GM23248 (cell line): Measurements from ENCODE around the gene FAM163A. TPM values are rescaled to one million over a fixed set of nuclear protein-coding genes. Genes with fewer than 3 reads are reported as not detected.

Source experiments
- DNase-seq: peaks from one replicate; pipeline ENCODE4 v3.0.0-alpha.2; 2015
- H2AFZ ChIP-seq: fragments of 200-600 bp; sonication (generic); 2 replicates; pipeline ENCODE4 v1.6.1; 2016; ENCODE audit warnings: antibody characterized with exemption
- H3F3A ChIP-seq: fragments of 200-600 bp; sonication (generic); 2 replicates; pipeline ENCODE4 v1.6.1; 2016; ENCODE audit warnings: mild to moderate bottlenecking, antibody characterized with exemption, mixed run types; ENCODE audit not compliant: insufficient read depth
- H3K27ac ChIP-seq: fragments of 200-600 bp; sonication (generic); 2 replicates; pipeline ENCODE4 v1.5.1; 2016; ENCODE audit warnings: mild to moderate bottlenecking
- H3K27me3 ChIP-seq: fragments of 200-600 bp; sonication (generic); replicated peaks from 2 replicates; pipeline ENCODE4 v1.6.1; 2016; ENCODE audit warnings: mild to moderate bottlenecking; ENCODE audit not compliant: insufficient read depth
- H3K36me3 ChIP-seq: fragments of 200-600 bp; sonication (generic); 2 replicates; pipeline ENCODE4 v1.6.1; 2016; ENCODE audit warnings: low read depth, mild to moderate bottlenecking
- H3K4me1 ChIP-seq: fragments of 200-600 bp; sonication (generic); 2 replicates; pipeline ENCODE4 v1.6.1; 2016; ENCODE audit warnings: mild to moderate bottlenecking; ENCODE audit not compliant: insufficient read depth
- H3K4me2 ChIP-seq: fragments of 200-600 bp; sonication (generic); one replicate; pipeline ENCODE4 v1.6.1; 2016; ENCODE audit warnings: mild to moderate bottlenecking; ENCODE audit not compliant: unreplicated experiment
- H3K4me3 ChIP-seq: fragments of 200-600 bp; sonication (generic); 2 replicates; pipeline ENCODE4 v1.5.1; 2016; ENCODE audit warnings: mild to moderate bottlenecking
- H3K79me2 ChIP-seq: fragments of 200-600 bp; sonication (generic); 2 replicates; pipeline ENCODE4 v1.6.1; 2016; ENCODE audit warnings: mild to moderate bottlenecking; ENCODE audit not compliant: insufficient read depth
- H3K9ac ChIP-seq: fragments of 200-600 bp; sonication (generic); 2 replicates; pipeline ENCODE4 v1.6.1; 2016; ENCODE audit warnings: mild to moderate bottlenecking
- H3K9me2 ChIP-seq: fragments of 200-600 bp; sonication (generic); 2 replicates; pipeline ENCODE4 v1.6.1; 2016; ENCODE audit warnings: mixed run types, mild to moderate bottlenecking, moderate library complexity; ENCODE audit not compliant: insufficient read depth
- H3K9me3 ChIP-seq: fragments of 200-600 bp; sonication (generic); one replicate; pipeline ENCODE4 v1.6.1; 2017; ENCODE audit warnings: low read depth
- H4K20me1 ChIP-seq: fragments of 200-600 bp; sonication (generic); 2 replicates; pipeline ENCODE4 v1.6.0; 2016; ENCODE audit not compliant: insufficient read depth
- EZH2 ChIP-seq: fragments of 200-600 bp; sonication (generic); IDR thresholded peaks from 2 replicates; pipeline ENCODE4 v1.6.1; 2018; ENCODE audit warnings: antibody characterized with exemption, mild to moderate bottlenecking; ENCODE audit not compliant: insufficient read depth, poor library complexity, severe bottlenecking
- EZH2phosphoT487 ChIP-seq: fragments of 200-600 bp; sonication (generic); IDR thresholded peaks from 2 replicates; pipeline ENCODE4 v1.6.1; 2018; ENCODE audit warnings: antibody characterized with exemption, moderate library complexity, mild to moderate bottlenecking, low read depth; ENCODE audit not compliant: insufficient read depth
- WGBS, 2 experiments: methylation state at CpG; one replicate each; pipeline ENCODE4 v1.1.6; 2015 to 2017; ENCODE audit warnings: low lambda C conversion rate in 2 of 2, low coverage in 1 of 2; ENCODE audit errors: missing lambda C conversion rate in 2 of 2; 5-methylcytosine and 5-hydroxymethylcytosine counted together
- in situ Hi-C: fragments of 300-500 bp; cut with MboI; formaldehyde crosslinking; loops from 2 replicates; pipeline ENCODE4 v1.15.0; 2020
- polyA plus RNA-seq: library from polyadenylated mRNA; unstranded; fragments of >200 nt; fragmentation: Nextera tagmentation; extraction: Ambion mirVana; gene quantifications from 2 replicates; pipeline ENCODE4 v1.2.1, GENCODE V29; 2016
- total RNA-seq: library from RNA; depleted of rRNA; stranded (reverse); fragments of >200 nt; shearing (Covaris generic); gene quantifications from 2 replicates; pipeline ENCODE4 v1.2.3, GENCODE V29; 2014; rRNA removed

FAM163A gene
- total and polyA plus RNA-seq, 2 experiments from 2014 or later: not detected

DNA sequence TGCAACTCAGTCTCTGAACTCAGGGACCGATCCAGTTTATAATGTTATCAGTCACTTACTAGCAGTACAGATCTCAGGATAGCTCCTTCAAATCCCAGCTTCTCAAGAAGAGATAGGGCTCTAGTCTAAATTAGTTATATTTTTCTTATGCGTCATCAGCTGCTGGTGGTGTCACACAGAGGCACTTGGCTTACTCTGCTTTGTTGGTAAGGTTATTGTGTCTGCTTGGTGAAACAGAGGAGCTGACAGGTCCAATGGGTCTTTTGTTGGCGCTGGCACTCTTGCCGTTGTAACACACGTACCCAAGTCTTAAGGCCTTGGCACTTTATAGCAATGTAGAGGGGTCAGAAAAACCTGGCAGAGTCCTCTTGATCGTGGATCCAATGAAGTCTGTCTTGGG lies 122.3 kb downstream of the FAM163A start:
- H4K20me1 ChIP-seq: no peaks in the 10 kb centered on the region
- H2AFZ ChIP-seq: no peak overlapping the region
- no peak overlapping the region for H3K4me2 ChIP-seq
- H3K9ac ChIP-seq: no peak overlapping the region
- H3K79me2 ChIP-seq: peaks cover 99% of the 10 kb centered on the region
- H3K27ac ChIP-seq: no peak overlapping the region
- no peak for DNase-seq
- H3K27me3 ChIP-seq: no peaks in the 10 kb centered on the region
- H3K9me2 ChIP-seq: no peaks in the 10 kb centered on the region
- no peak overlapping the region for H3K4me3 ChIP-seq
- TF ChIP-seq EZH2: no peak
- TF ChIP-seq EZH2phosphoT487: no peak
- no peaks in the 10 kb centered on the region for H3K9me3 ChIP-seq
- peaks cover 47% of the 10 kb centered on the region for H3K36me3 ChIP-seq
- 83 to 90% methylated on average over 6 of the region's 6 CpGs for WGBS, 2 experiments
- in situ Hi-C loops: no loop called here
- no peaks in the 10 kb centered on the region; the same call in 1 of the 2 replicates for H3F3A ChIP-seq
- 0 out of 2 replicates have a peak, but pooled peaks cover 6% of the 10 kb centered on the region for H3K4me1 ChIP-seq

Other genes with a start within 250 kb of the FAM163A start
- gene NPHS2, start 167.3 kb upstream of the FAM163A start, total RNA-seq: not detected in 2 replicates
- gene NPHS2, start 167.3 kb upstream of the FAM163A start, polyA plus RNA-seq: not detected in 2 replicates
- not detected in 2 replicates for gene TDRD5, start 151.5 kb upstream of the FAM163A start, total RNA-seq
- not detected in 2 replicates for gene TDRD5, start 151.5 kb upstream of the FAM163A start, polyA plus RNA-seq
- 97.1 and 113 TPM in 2 replicates for gene TOR1AIP2, start 134.5 kb downstream of the FAM163A start, total RNA-seq
- 37.2 and 38.5 TPM in 2 replicates for gene TOR1AIP2, start 134.5 kb downstream of the FAM163A start, polyA plus RNA-seq
- gene TOR1AIP1, start 139.0 kb downstream of the FAM163A start, total RNA-seq: 48.8 and 64.6 TPM in 2 replicates
- 57.1 and 59.1 TPM in 2 replicates for gene TOR1AIP1, start 139.0 kb downstream of the FAM163A start, polyA plus RNA-seq
- gene CEP350, start 211.5 kb downstream of the FAM163A start, total RNA-seq: 29.7 and 81.3 TPM in 2 replicates
- 13.8 and 14.9 TPM in 2 replicates for gene CEP350, start 211.5 kb downstream of the FAM163A start, polyA plus RNA-seq